SK-N-MC (cell line): ENCODE results near the gene ZC3H4.

Experiments used
- EZH2 ChIP-seq: fragments of 200-600 bp; sonication (generic); IDR thresholded peaks from one replicate; pipeline ENCODE4 v1.6.1; 2017; ENCODE audit warnings: antibody characterized with exemption
- POLR2AphosphoS5 ChIP-seq: IDR thresholded peaks from 2 replicates; pipeline ENCODE4 v1.6.1; 2012; ENCODE audit warnings: mild to moderate bottlenecking, low read depth, low read length, borderline replicate concordance

DNA sequence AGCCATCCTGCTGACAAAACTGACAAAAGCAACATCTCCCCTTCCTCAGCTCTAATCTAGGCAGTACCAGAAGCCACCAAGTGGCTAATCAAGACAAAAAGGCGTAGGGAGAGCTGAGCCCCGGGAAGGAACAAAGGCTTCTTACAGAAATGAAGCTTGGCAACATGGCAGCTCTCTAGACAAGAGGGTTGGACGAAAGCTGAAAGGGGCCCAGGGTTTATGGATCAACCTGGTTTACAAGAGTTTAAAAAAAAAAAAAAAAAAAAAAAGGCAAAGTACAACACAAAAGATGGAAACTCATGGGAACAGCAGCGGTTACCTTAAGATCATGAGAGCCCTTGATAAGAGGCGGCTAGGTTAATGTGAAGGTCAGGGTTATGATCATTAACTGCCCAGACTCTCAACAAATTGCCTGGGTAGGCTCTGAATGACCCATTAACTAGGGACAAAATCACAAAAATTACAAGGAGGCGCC, 14.0 kb downstream of the ZC3H4 start:
- TF ChIP-seq POLR2AphosphoS5 = no peak
- no peak for TF ChIP-seq EZH2
